ENCODE measurements around the gene ACSL1. TPM values are rescaled to one million over a fixed set of nuclear protein-coding genes. Genes with fewer than 3 reads are reported as not detected.

Gene ACSL1
- polyA plus RNA-seq, 1 donor (not counting 4 experiments of a cell fraction or from before 2014, with no cell fraction given): 60.6 TPM

GRCh38 chr4:184857441-184858121 is 31.8 kb upstream of the ACSL1 start:
- no peak overlapping the region for H3K9ac ChIP-seq (ENCODE audit: control insufficient read depth, extremely low read depth, insufficient read depth, low read length)
- H3K4me1 ChIP-seq (ENCODE audit: control insufficient read depth, extremely low read depth, insufficient read depth, low read length): no peaks in the 10 kb centered on the region
- no peak overlapping the region for H2AFZ ChIP-seq (ENCODE audit: control insufficient read depth, low read length)
- no peak overlapping the region for H3K4me2 ChIP-seq (ENCODE audit: control insufficient read depth, extremely low read depth, insufficient read depth, low read depth, low read length)
- no peak for TF ChIP-seq CTCF (optimal IDR thresholded peaks at IDR 0.05 in 1 of 3, IDR thresholded peaks at IDR 0.05 in 1 of 3, conservative IDR thresholded peaks at IDR 0.05 in 1 of 3; ENCODE audit: extremely low read depth in 1 of 3, insufficient read depth in 2 of 3, low read length in 3 of 3)
- TF ChIP-seq EZH2 (IDR thresholded peaks at IDR 0.05; ENCODE audit: low read length): no peak
- no peaks in the 10 kb centered on the region for H3K9me1 ChIP-seq (ENCODE audit: control insufficient read depth, extremely low read depth, insufficient read depth, low read length)
- H3K27me3 ChIP-seq (ENCODE audit: control insufficient read depth, extremely low read depth, insufficient read depth, low read length): peaks cover 3% of the 10 kb centered on the region
- DNase-seq (ENCODE audit: low read depth, low spot score) (no peak), FAIRE-seq (no peak)
- H3K4me3 ChIP-seq (ENCODE audit: control insufficient read depth in 2 of 3, extremely low read depth in 1 of 3, insufficient read depth in 2 of 3, low read depth in 1 of 3, low read length in 3 of 3): no peak overlapping the region
- no peaks in the 10 kb centered on the region for H4K20me1 ChIP-seq (ENCODE audit: control insufficient read depth, extremely low read depth, insufficient read depth, low read length)
- H3K27ac ChIP-seq (ENCODE audit: control insufficient read depth, insufficient read depth, low read length): no peak overlapping the region
- no peaks in the 10 kb centered on the region for H3K36me3 ChIP-seq (ENCODE audit: control insufficient read depth in 2 of 2, extremely low read depth in 1 of 2, insufficient read depth in 2 of 2, low read length in 2 of 2)
- no peaks in the 10 kb centered on the region for H3K79me2 ChIP-seq (ENCODE audit: control insufficient read depth, insufficient read depth, low read length)
- dilution Hi-C loops (cut with MboI; ENCODE audit: extremely low pct_ligation_motif_present, low sequenced_read_pairs): no loop called here
- no peaks in the 10 kb centered on the region for H3K9me3 ChIP-seq (ENCODE audit: control insufficient read depth, low read depth, low read length)

GRCh38 chr4:184856277-184856609 is 30.5 kb upstream of the ACSL1 start:
- no peaks in the 10 kb centered on the region for H4K20me1 ChIP-seq (ENCODE audit: control insufficient read depth, extremely low read depth, insufficient read depth, low read length)
- H3K36me3 ChIP-seq (ENCODE audit: control insufficient read depth in 2 of 2, extremely low read depth in 1 of 2, insufficient read depth in 2 of 2, low read length in 2 of 2): no peaks in the 10 kb centered on the region
- FAIRE-seq (no peak), DNase-seq (ENCODE audit: low read depth, low spot score) (no peak)
- no peaks in the 10 kb centered on the region for H3K9me3 ChIP-seq (ENCODE audit: control insufficient read depth, low read depth, low read length)
- no peaks in the 10 kb centered on the region for H3K79me2 ChIP-seq (ENCODE audit: control insufficient read depth, insufficient read depth, low read length)
- peaks cover 3% of the 10 kb centered on the region for H3K27me3 ChIP-seq (ENCODE audit: control insufficient read depth, extremely low read depth, insufficient read depth, low read length)
- no peaks in the 10 kb centered on the region for H3K4me1 ChIP-seq (ENCODE audit: control insufficient read depth, extremely low read depth, insufficient read depth, low read length)
- no peak overlapping the region for H3K4me2 ChIP-seq (ENCODE audit: control insufficient read depth, extremely low read depth, insufficient read depth, low read depth, low read length)
- no peaks in the 10 kb centered on the region for H3K9me1 ChIP-seq (ENCODE audit: control insufficient read depth, extremely low read depth, insufficient read depth, low read length)
- H3K27ac ChIP-seq (ENCODE audit: control insufficient read depth, insufficient read depth, low read length): no peak overlapping the region
- H3K9ac ChIP-seq (ENCODE audit: control insufficient read depth, extremely low read depth, insufficient read depth, low read length): no peak overlapping the region
- no peak for TF ChIP-seq CTCF (optimal IDR thresholded peaks at IDR 0.05 in 1 of 3, IDR thresholded peaks at IDR 0.05 in 1 of 3, conservative IDR thresholded peaks at IDR 0.05 in 1 of 3; ENCODE audit: extremely low read depth in 1 of 3, insufficient read depth in 2 of 3, low read length in 3 of 3)
- TF ChIP-seq EZH2 (IDR thresholded peaks at IDR 0.05; ENCODE audit: low read length): no peak
- no peak overlapping the region for H2AFZ ChIP-seq (ENCODE audit: control insufficient read depth, low read length)
- H3K4me3 ChIP-seq (ENCODE audit: control insufficient read depth in 2 of 3, extremely low read depth in 1 of 3, insufficient read depth in 2 of 3, low read depth in 1 of 3, low read length in 3 of 3): no peak overlapping the region
- dilution Hi-C loops (cut with MboI; ENCODE audit: extremely low pct_ligation_motif_present, low sequenced_read_pairs): no loop called here

All from keratinocyte (primary cell).